Transverse colon (tissue), 4 donors: Measurements from ENCODE around the gene FXYD3.

Source experiments
- CTCF ChIP-seq, 5 experiments: fragments of 200-600 bp in 3 of 5; fragments of 450-650 bp in 2 of 5; sonication (generic) in 3 of 5; IDR thresholded peaks; 1 replicate in 2 of 5; 2 replicates in 3 of 5; pipeline ENCODE4 v1.5.1; 2016 to 2017; ENCODE audit warnings: antibody characterized with exemption in 5 of 5, inconsistent platforms in 3 of 5, mild to moderate bottlenecking in 2 of 5, moderate library complexity in 1 of 5
- EP300 ChIP-seq: sonication (generic); formaldehyde crosslinking; IDR thresholded peaks from one replicate; pipeline ENCODE4 v1.6.1; 2017; ENCODE audit warnings: antibody characterized with exemption, low read depth
- POLR2A ChIP-seq: fragments of 450-650 bp; IDR thresholded peaks from one replicate; pipeline ENCODE4 v1.6.1; 2016; ENCODE audit warnings: antibody characterized with exemption, mild to moderate bottlenecking, moderate library complexity
- POLR2AphosphoS5 ChIP-seq, 3 donors: sonication (generic); formaldehyde crosslinking; IDR thresholded peaks; one replicate each; pipeline ENCODE4 v1.6.1; 2016; ENCODE audit warnings: antibody characterized with exemption in 3 of 3

GRCh38 chr19:35093941-35094647 lies 21.5 kb upstream of the FXYD3 start:
- TF ChIP-seq CTCF (IDR thresholded peaks at IDR 0.05) (no peak), POLR2AphosphoS5 (IDR thresholded peaks at IDR 0.05) (no peak), POLR2A (no peak), EP300 (no peak)
